HepG2 (cell line): ENCODE results near the gene RTP3. TPM values are rescaled to one million over a fixed set of nuclear protein-coding genes. Genes with fewer than 3 reads are reported as not detected.

Experiments used
- ATF7-NPFF ChIP-seq: sonication (generic); formaldehyde crosslinking; IDR thresholded peaks from 2 replicates; pipeline ENCODE4 v1.8.1; 2023; ENCODE audit warnings: mild to moderate bottlenecking, low read depth, missing genetic modification reagents, moderate library complexity
- FOXA1 ChIP-seq, 2 experiments: fragments of 450-650 bp in 1 of 2; sonication (generic) in 1 of 2; formaldehyde crosslinking in 1 of 2; IDR thresholded peaks; 2 replicates each; pipeline versions ENCODE4 v1.4.0 to v1.6.1; 2016 to 2020; ENCODE audit warnings: missing genetic modification reagents in 1 of 2
- HOXA3 ChIP-seq: sonication (generic); formaldehyde crosslinking; IDR thresholded peaks from 2 replicates; pipeline ENCODE4 v1.5.0; 2020; ENCODE audit warnings: missing genetic modification reagents
- PATZ1 ChIP-seq: sonication (generic); formaldehyde crosslinking; IDR thresholded peaks from 2 replicates; pipeline ENCODE4 v1.4.0; 2020; ENCODE audit warnings: missing genetic modification reagents
- PHB2 ChIP-seq: fragments of 450-650 bp; IDR thresholded peaks from 2 replicates; pipeline ENCODE4 v1.6.1; 2018; ENCODE audit not compliant: partially characterized antibody
- PLSCR1 ChIP-seq: sonication (generic); formaldehyde crosslinking; IDR thresholded peaks from 2 replicates; pipeline ENCODE4 v1.5.0; 2020; ENCODE audit warnings: missing genetic modification reagents, mild to moderate bottlenecking, borderline replicate concordance
- SIX4 ChIP-seq: sonication (generic); formaldehyde crosslinking; IDR thresholded peaks from 2 replicates; pipeline ENCODE4 v1.4.0; 2020; ENCODE audit warnings: missing genetic modification reagents
- SNAPC2 ChIP-seq: sonication (generic); formaldehyde crosslinking; IDR thresholded peaks from 2 replicates; pipeline ENCODE4 v1.8.1; 2022; ENCODE audit warnings: mild to moderate bottlenecking, missing genetic modification reagents
- SPEN ChIP-seq: sonication (generic); formaldehyde crosslinking; IDR thresholded peaks from 2 replicates; pipeline ENCODE4 v1.5.1; 2020; ENCODE audit warnings: low read depth, mild to moderate bottlenecking, missing genetic modification reagents
- SSRP1 ChIP-seq: IDR thresholded peaks from 2 replicates; pipeline ENCODE4 v1.6.1; 2016; ENCODE audit warnings: control low read depth
- ZFP91 ChIP-seq: sonication (generic); formaldehyde crosslinking; IDR thresholded peaks from 2 replicates; pipeline ENCODE4 v1.9.0; 2022; ENCODE audit warnings: missing genetic modification reagents, mild to moderate bottlenecking, borderline replicate concordance
- ZKSCAN8 ChIP-seq: IDR thresholded peaks from 2 replicates; pipeline ENCODE4 v1.6.1; 2016; ENCODE audit warnings: borderline replicate concordance, missing genetic modification reagents, missing compliant biosample characterization
- ZNF18 ChIP-seq: sonication (generic); formaldehyde crosslinking; IDR thresholded peaks from 2 replicates; pipeline ENCODE4 v1.8.0; 2022; ENCODE audit warnings: mild to moderate bottlenecking, missing genetic modification reagents; ENCODE audit not compliant: insufficient replicate concordance
- ZNF230 ChIP-seq: sonication (generic); formaldehyde crosslinking; IDR thresholded peaks from 2 replicates; pipeline ENCODE4 v1.4.0; 2020; ENCODE audit warnings: mild to moderate bottlenecking, missing genetic modification reagents
- ZNF281 ChIP-seq: sonication (generic); formaldehyde crosslinking; IDR thresholded peaks from 2 replicates; pipeline ENCODE4 v1.4.0; 2020; ENCODE audit warnings: missing genetic modification reagents, borderline replicate concordance
- ZNF446 ChIP-seq: sonication (generic); formaldehyde crosslinking; IDR thresholded peaks from 2 replicates; pipeline ENCODE4 v1.5.0; 2020; ENCODE audit warnings: mild to moderate bottlenecking, missing genetic modification reagents
- ZNF468 ChIP-seq: sonication (generic); formaldehyde crosslinking; IDR thresholded peaks from 2 replicates; pipeline ENCODE4 v1.8.0; 2022; ENCODE audit warnings: mild to moderate bottlenecking, moderate library complexity, missing genetic modification reagents
- ZNF761 ChIP-seq: sonication (generic); formaldehyde crosslinking; conservative IDR thresholded peaks from 2 replicates; pipeline ENCODE4 v1.4.0; 2020; ENCODE audit warnings: mild to moderate bottlenecking, missing genetic modification reagents
- ZNF780A ChIP-seq: sonication (generic); formaldehyde crosslinking; IDR thresholded peaks from 2 replicates; pipeline ENCODE4 v1.8.0; 2022; ENCODE audit warnings: mild to moderate bottlenecking, missing genetic modification reagents, moderate library complexity
- polyA plus RNA-seq, 8 experiments: library from polyadenylated mRNA; depleted of rRNA in 3 of 8; stranded (reverse) in 7 of 8; unstranded in 1 of 8; fragments of >200 nt; fragmentation: Illumina TruSeq in 4 of 8; extraction: Trizol in 4 of 8; gene quantifications; 2 replicates each; pipeline versions ENCODE4 v1.2.1 to v1.2.3, GENCODE V29; 2011 to 2016; ENCODE audit warnings: low read depth in 4 of 8, missing spikeins in 1 of 8, mixed read lengths in 1 of 8; ENCODE audit not compliant: insufficient read depth in 1 of 8
- total RNA-seq, 5 experiments: library from RNA; depleted of rRNA; stranded (reverse); fragments of >200 nt; fragmentation: Illumina TruSeq; extraction: Trizol; gene quantifications; 2 replicates each; pipeline ENCODE4 v1.2.3, GENCODE V29; 2016; ENCODE audit warnings: low read depth in 1 of 5

The RTP3 gene
- total and polyA plus RNA-seq, 2 of the 13 experiments (the other 11 are each of a cell fraction or from before 2014, with no cell fraction given): 0.09 TPM; not detected in 1

- TF ChIP-seq PHB2 (no peak), ZNF18 (CRISPR knock-in tag) (no peak), SPEN (no peak; the same call in 1 of the 2 replicates), ZFP91 (CRISPR knock-in tag) (peak; percentile 77), ZKSCAN8 (CRISPR knock-in tag) (0 out of 2 replicates have a peak, but pooled peaks have one; percentile 25), HOXA3 (CRISPR knock-in tag) (peak; percentile 35; the same call in 1 of the 2 replicates), SIX4 (no peak), SSRP1 (CRISPR knock-in tag) (0 out of 2 replicates have a peak, but pooled peaks have one; percentile 76), ZNF230 (CRISPR knock-in tag) (no peak), ZNF761 (CRISPR knock-in tag) (no peak), PLSCR1 (no peak), SNAPC2 (CRISPR knock-in tag) (no peak), FOXA1 (IDR thresholded peaks at IDR 0.05) (no peak), FOXA1 (CRISPR knock-in tag; IDR thresholded peaks at IDR 0.05) (no peak), PATZ1 (CRISPR knock-in tag) (no peak; the same call in 1 of the 2 replicates), ZNF281 (no peak), ATF7-NPFF (no peak), ZNF446 (CRISPR knock-in tag) (no peak), ZNF468 (no peak), ZNF780A (peak; percentile 33; the same call in 1 of the 2 replicates)
Measured at GRCh38 chr3:46488735-46489361, 8.9 kb upstream of the RTP3 start (continued).
